Activated CD4-positive, alpha-beta T cell treated with anti-CD3 and anti-CD28 coated beads, Interleukin-2, amount 50 U/mL, for 16 hours (primary cell): Measurements from ENCODE around the gene TCERG1L.

Source experiments
- DNase-seq: peaks from one replicate; pipeline ENCODE4 v3.0.0-alpha.2; 2020

The TCERG1L gene

DNA sequence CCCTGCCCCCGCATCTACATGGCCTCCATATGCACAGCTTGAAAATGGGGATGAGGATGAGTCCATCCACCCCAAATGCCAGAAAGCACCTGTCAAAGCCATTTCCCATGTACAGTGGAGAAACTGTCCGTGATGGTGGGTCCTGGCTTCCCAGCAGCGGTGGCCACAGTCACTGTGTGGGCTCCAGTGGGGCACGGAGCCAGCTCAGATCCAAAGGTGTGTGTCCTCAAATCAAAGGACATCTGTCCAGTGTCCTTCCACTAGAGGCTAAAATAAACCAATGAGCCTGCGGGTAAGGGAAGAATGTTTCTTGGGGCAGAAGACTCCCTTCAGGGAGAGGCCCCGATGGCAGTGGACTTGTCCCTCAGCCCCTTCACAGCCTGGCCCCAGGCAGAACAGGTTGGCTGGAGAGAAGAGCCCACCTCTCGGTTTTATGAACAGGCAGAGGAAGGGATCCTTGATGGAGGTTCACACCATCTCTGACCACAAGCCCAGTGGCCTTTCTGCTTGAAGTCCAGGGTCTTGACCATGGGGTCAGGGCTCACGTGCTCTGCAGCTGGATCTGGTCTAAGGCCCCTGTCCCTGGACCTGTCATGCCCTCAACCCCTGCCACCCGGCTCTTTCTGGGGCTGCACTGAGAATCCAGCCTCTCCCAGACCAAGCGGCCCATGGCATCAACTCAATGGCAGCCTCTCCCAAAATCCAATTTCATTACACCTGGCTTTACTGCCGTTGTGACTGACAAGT is 106.9 kb downstream of the TCERG1L start:
- DNase-seq, result no peak

GRCh38 chr10:131203456-131204357 is 107.8 kb downstream of the TCERG1L start:
- DNase-seq, result no peak

GRCh38 chr10:131202990-131203389 is 108.5 kb downstream of the TCERG1L start:
- no peak for DNase-seq

GRCh38 chr10:131201741-131202515 is 109.6 kb downstream of the TCERG1L start:
- DNase-seq, result no peak

- no peak for DNase-seq
Measured at GRCh38 chr10:131200856-131201470, 110.6 kb downstream of the TCERG1L start.

DNA sequence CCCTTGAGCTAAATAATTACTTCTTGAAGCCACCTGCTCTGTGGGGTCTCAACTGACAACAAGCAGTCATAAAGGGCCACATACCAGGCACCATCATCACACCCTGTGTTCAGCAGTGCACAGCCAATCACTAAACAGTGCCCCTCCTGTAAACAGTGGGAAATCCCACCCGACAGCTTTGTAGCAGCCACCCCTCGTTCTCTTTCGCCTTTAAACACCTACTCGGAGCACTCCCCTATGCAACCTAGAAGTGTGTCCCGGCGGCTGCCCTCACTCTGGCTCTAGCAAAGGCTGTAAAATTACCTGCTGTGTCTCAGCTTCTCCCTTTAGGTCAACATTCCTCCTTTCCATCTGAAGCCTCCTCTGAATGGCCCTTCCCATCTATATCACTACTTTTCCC is 111.9 kb downstream of the TCERG1L start:
- DNase-seq, result no peak

DNA sequence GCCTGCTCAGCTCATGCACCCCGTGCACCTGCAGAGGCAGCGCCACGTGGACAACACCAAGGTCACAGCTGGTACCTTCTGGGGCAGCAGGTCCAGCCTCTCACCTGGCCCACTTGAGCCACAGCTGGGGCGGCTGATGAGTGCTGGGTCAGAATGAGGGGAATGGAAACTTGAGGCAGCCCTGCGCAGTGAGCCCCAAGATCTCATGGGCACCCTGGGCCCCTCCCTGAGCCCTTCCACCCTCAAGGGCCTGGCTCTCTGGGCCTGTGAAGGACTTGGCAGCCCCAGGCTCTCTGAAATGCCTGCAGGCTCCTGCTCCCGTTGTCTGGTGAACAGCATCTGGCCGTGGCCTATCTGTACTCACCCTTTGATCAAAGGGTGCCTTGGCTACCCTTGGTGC is 112.7 kb downstream of the TCERG1L start:
- DNase-seq, result no peak

DNA sequence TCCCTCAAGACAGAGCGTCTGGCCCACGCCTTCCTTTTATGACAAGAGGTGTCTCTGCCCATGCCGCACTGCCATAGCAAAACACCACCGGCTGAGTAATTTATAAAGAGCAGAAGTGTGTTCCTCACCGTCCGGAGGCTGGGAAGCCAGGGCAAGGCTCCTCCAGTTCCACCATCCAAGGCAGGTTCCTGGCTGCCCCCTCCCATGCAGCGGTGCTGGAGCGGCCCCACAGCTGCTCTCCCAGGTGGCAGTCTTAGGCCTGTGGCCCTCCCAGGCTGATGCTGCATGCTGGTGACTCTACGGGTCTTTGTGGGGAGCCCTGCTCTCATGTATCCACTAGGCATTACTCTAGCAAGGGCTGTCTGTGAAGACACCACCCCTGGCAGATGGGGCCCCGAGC is 113.1 kb downstream of the TCERG1L start:
- no peak for DNase-seq

- DNase-seq, result no peak
Measured at GRCh38 chr10:131196176-131196885, 115.2 kb downstream of the TCERG1L start.

- no peak for DNase-seq
Measured at GRCh38 chr10:131195558-131196159, 115.9 kb downstream of the TCERG1L start.

- DNase-seq, result no peak
Measured at GRCh38 chr10:131195116-131195515, 116.4 kb downstream of the TCERG1L start.

GRCh38 chr10:131193923-131194322 is 117.6 kb downstream of the TCERG1L start:
- no peak for DNase-seq

GRCh38 chr10:131188494-131188893 is 123.0 kb downstream of the TCERG1L start:
- no peak for DNase-seq

DNA sequence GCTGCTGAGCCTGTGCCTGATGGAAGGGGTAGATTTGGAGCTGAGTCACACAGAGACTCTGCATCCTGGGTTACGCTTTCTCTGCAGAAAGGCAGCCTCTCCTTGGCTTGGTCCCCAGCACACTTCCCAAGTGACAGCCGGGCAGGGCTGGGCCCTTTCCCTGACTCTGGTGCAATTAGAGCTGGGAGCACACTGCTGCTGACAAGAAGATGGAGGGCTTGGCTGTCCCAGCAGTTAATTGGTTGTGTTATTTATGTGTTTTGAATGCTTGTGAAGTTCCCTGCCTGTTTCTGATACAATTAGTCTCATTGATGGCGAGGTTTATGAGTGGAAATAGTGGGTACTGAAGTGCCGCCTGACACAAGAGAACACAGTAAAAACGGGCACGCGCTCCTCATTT is 123.6 kb downstream of the TCERG1L start:
- no peak for DNase-seq

DNA sequence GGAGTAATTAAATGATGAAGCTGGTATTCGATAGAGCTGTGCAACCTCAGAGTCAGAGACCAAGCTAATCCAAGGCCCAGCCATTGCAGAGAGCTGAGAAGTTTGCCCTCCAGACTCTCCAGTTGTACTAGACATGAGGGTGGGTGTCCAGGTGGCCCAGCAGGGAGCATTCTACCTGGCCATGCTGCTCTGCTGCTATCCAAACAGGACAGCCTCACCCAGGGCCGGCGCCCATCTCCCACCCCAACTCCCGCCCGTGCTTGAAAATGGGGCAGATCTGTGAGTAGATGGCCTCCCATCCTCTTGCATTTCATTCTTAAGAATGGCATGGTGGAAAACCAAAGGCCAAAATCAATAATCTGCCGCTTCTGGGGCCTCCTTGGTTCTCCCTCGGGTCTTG is 124.2 kb downstream of the TCERG1L start:
- no peak for DNase-seq

DNA sequence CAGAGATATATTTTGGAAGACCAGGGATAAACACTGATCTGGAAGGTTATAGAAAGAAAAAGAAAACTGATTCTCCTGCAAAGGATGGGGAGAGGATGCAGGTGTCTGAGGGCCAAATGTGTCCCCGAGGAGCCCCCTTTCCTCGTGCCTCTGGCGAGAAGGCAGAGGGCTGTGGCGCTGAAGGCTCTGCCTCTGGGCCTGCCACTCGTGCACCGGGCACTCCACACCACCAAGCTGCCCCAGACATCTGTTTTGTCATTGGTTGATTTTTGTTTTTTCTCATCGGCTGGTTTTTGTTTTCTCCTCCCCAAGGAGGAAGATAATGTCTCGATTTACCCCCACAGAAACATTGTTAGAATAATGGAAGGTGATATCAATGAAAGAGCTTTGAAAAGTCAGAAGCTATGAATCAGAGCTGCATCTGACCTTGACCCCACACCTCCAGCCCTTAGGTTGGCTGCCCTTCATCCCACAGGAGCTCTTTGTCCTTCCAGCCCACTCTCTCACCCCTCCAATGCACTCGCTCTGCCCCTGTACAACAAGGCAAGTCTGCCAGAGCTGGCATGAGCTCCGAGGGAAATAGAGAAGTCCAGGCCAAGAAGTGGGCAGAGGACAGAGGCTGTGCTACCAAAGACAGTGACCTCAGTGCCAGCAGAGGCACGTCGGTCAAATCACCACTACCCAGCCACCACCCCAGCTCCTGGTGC is 124.8 kb downstream of the TCERG1L start:
- DNase-seq, result no peak

DNA sequence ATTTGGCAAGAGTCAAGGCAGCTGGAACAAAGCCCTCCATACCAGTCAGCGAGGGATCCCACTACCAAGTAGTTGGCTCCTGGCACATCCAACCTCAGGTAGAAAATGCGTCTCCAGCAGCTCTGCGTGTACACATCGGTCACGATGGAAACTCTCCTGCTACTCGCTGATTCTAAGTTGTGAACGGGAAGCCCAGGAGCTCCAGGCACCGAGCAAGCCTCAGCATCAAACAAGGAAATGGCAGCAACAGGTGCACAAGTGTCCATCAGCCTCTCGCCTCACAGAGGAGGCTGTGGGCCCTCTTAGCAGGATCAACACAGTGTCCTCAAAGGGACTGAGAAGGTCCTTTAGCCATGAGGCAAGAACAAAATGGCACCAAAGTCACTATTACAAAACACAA is 127.0 kb downstream of the TCERG1L start:
- no peak for DNase-seq

DNA sequence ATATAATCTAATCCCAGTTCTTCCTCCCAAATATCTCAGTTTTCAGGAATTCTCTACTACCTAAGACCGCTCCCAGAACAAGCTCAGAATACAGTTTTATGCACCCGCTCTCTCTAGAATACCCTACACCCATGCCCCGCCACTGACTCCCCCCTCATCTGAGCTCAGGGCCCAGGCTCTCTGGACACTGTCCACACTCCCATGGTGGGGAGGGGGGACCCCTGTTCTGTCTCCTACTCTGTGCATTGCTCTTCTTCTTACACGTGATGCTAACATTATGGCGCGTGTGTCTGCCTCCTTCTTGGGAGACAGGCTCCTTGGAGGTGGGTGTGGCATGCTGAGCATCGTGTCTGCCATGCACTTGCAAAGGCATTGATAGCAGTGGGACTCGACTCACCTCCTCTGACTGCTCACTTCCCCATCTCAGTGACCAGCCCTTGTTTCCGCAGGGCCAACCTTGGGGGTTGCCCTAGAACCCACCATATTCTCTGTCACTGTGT is 127.9 kb downstream of the TCERG1L start:
- DNase-seq, result no peak

DNA sequence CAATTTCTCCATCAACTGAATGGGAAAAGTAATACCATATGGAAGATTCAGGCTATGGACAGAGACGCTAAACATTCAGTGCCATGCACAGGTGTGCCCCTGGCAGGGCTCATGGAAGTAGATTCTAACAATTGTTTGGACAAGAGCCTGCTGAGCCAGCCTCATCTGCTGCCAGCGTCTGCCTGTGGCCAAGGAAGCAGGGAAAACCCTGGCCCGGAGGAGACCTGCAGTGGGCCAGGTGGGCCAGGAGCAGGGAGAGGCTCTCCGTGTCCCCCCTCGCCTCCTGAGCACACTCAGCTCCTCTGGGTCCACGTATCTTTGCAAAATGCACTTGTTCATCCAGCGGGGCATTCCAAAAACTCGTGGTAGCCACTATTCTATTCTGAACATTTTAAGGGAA is 130.1 kb downstream of the TCERG1L start:
- DNase-seq, result no peak

GRCh38 chr10:131180740-131181415 is 130.6 kb downstream of the TCERG1L start:
- no peak for DNase-seq
